KMS-11 (cell line): ENCODE results near the gene ITIH4.
A peak's percentile ranks its signal among the peaks of the same experiment; 100 is the strongest.

Source experiments
- H2AFZ ChIP-seq: fragments of 200-600 bp; sonication (generic); 2 replicates; pipeline ENCODE4 v1.6.1; 2016; ENCODE audit warnings: antibody characterized with exemption, mixed run types, low read depth
- H3K27ac ChIP-seq: fragments of 200-600 bp; sonication (generic); 2 replicates; pipeline ENCODE4 v1.6.1; 2016; ENCODE audit warnings: mild to moderate bottlenecking, mixed run types
- H3K27me3 ChIP-seq: fragments of 200-600 bp; sonication (generic); 2 replicates; pipeline ENCODE4 v1.6.1; 2017; ENCODE audit warnings: mild to moderate bottlenecking, low read depth, mixed run types, moderate library complexity; ENCODE audit not compliant: insufficient read depth
- H3K36me3 ChIP-seq: fragments of 200-600 bp; sonication (generic); 2 replicates; pipeline ENCODE4 v1.6.1; 2017; ENCODE audit warnings: mild to moderate bottlenecking, mixed run types; ENCODE audit not compliant: insufficient read depth
- H3K4me1 ChIP-seq: fragments of 200-600 bp; sonication (generic); 2 replicates; pipeline ENCODE4 v1.6.1; 2016; ENCODE audit warnings: mild to moderate bottlenecking, low read depth, mixed run types; ENCODE audit not compliant: poor library complexity, severe bottlenecking
- H3K4me2 ChIP-seq: fragments of 200-600 bp; sonication (generic); 2 replicates; pipeline ENCODE4 v1.7.0; 2016; ENCODE audit warnings: mild to moderate bottlenecking, mixed run types
- H3K4me3 ChIP-seq: fragments of 200-600 bp; sonication (generic); IDR thresholded peaks from 2 replicates; pipeline ENCODE4 v1.6.1; 2017; ENCODE audit warnings: low read depth, low read length, mixed read lengths; ENCODE audit not compliant: insufficient read depth
- H3K79me2 ChIP-seq: fragments of 200-600 bp; sonication (generic); 2 replicates; pipeline ENCODE4 v1.6.1; 2016; ENCODE audit warnings: low read depth, mixed run types; ENCODE audit not compliant: insufficient read depth
- H3K9ac ChIP-seq: fragments of 200-600 bp; sonication (generic); 2 replicates; pipeline ENCODE4 v1.6.1; 2016; ENCODE audit warnings: mild to moderate bottlenecking, mixed run types
- H4K20me1 ChIP-seq: fragments of 200-600 bp; sonication (generic); 2 replicates; pipeline ENCODE4 v1.6.1; 2016; ENCODE audit warnings: mild to moderate bottlenecking, mixed run types; ENCODE audit not compliant: insufficient read depth
- TF ChIP-seq, protein P1 (sequence below): fragments of 200-600 bp; sonication (generic); conservative IDR thresholded peaks from 2 replicates; pipeline ENCODE4 v1.6.1; 2017; ENCODE audit warnings: low read depth, mild to moderate bottlenecking, antibody characterized with exemption, low read length, moderate library complexity, mixed read lengths

ITIH4 gene

DNA sequence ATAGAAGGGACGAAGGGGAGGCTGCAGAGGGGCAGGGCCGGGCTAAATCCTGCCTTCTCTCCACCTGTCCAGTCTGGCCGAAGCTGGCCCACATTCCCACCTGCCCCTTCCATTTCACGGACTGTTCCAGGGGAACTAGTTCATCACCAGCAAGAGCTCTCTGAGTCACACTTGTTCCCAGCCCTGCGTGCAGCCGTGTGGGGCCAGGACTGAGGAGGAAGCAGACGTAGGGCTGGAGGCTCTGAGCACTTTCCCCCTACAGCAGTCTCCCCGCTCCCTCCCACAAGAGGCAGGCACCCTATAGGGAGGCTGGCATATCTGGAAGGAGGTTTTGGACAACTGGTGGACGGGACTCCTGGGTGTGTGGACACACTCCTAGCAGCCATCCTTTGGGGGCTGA lies 3.0 kb downstream of the ITIH4 start:
- Histone ChIP-seq H2AFZ (no peak overlapping the region), H3K4me3 (no peak overlapping the region), H3K79me2 (no peaks in the 10 kb centered on the region), H3K9ac (no peak overlapping the region), H3K36me3 (no peaks in the 10 kb centered on the region), H3K4me1 (no peaks in the 10 kb centered on the region), H4K20me1 (no peaks in the 10 kb centered on the region), H3K27ac (no peak overlapping the region), H3K4me2 (no peak overlapping the region), H3K27me3 (no peaks in the 10 kb centered on the region)
- TF ChIP-seq, protein P1, sequence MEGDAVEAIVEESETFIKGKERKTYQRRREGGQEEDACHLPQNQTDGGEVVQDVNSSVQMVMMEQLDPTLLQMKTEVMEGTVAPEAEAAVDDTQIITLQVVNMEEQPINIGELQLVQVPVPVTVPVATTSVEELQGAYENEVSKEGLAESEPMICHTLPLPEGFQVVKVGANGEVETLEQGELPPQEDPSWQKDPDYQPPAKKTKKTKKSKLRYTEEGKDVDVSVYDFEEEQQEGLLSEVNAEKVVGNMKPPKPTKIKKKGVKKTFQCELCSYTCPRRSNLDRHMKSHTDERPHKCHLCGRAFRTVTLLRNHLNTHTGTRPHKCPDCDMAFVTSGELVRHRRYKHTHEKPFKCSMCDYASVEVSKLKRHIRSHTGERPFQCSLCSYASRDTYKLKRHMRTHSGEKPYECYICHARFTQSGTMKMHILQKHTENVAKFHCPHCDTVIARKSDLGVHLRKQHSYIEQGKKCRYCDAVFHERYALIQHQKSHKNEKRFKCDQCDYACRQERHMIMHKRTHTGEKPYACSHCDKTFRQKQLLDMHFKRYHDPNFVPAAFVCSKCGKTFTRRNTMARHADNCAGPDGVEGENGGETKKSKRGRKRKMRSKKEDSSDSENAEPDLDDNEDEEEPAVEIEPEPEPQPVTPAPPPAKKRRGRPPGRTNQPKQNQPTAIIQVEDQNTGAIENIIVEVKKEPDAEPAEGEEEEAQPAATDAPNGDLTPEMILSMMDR, result no peak

DNA sequence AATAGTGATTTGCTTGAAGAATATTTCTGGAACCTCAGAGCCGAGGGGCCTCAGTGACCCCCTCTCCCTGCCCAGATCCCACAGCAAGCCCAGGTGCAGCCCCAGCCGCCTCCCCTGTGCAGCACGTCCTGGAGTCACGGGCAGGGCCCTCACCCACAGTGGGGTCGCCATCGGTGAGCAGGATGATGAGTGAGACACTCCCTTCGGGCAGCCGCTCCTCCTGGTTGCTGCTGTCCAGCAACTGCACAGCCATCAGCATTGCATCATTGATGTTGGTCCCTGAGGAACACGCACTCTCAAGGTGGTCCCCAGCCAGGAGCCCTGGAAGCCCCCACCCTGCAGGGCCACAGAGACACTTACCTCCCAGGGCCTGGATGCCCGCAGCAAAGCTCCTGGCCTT lies 6.4 kb downstream of the ITIH4 start:
- H3K27ac ChIP-seq, result no peak overlapping the region
- TF ChIP-seq, protein P1, result no peak
- no peaks in the 10 kb centered on the region for H3K4me1 ChIP-seq

DNA sequence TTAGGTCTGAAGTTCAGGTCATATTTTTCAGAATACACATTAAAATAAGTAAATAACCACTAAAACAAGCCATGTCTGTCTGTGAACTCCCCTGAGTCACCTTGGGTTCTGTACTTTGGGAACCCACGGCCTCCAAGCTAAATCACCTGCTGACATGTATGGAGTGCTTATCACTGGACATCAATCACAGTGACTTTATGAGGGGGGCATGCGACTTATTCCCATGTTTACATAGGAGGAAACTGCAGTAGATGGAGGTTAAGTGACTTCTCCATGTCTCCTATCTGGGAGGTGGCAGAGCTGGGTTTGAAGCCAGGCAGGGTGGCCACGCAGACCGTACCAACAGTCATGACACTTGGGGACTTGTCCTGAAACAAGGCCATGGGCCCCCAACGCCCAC lies 8.1 kb downstream of the ITIH4 start:
- H3K27me3 ChIP-seq, result no peaks in the 10 kb centered on the region
- no peak overlapping the region for H3K4me3 ChIP-seq
- TF ChIP-seq, protein P1, result no peak
- no peak overlapping the region for H3K4me2 ChIP-seq
- H3K4me1 ChIP-seq, result no peaks in the 10 kb centered on the region
- no peaks in the 10 kb centered on the region for H4K20me1 ChIP-seq
- no peak overlapping the region for H3K9ac ChIP-seq
- no peaks in the 10 kb centered on the region for H3K79me2 ChIP-seq
- no peaks in the 10 kb centered on the region for H3K36me3 ChIP-seq
- no peak overlapping the region for H2AFZ ChIP-seq
- no peak overlapping the region for H3K27ac ChIP-seq

More for the DNA sequence above, 6.4 kb downstream of the ITIH4 start:
- H2AFZ ChIP-seq, result no peak overlapping the region
- H3K4me3 ChIP-seq, result no peak overlapping the region
- H3K4me2 ChIP-seq, result no peak overlapping the region
- H3K79me2 ChIP-seq, result no peaks in the 10 kb centered on the region
- no peaks in the 10 kb centered on the region for H3K36me3 ChIP-seq
- no peaks in the 10 kb centered on the region for H3K27me3 ChIP-seq
- no peak overlapping the region for H3K9ac ChIP-seq
- no peaks in the 10 kb centered on the region for H4K20me1 ChIP-seq

DNA sequence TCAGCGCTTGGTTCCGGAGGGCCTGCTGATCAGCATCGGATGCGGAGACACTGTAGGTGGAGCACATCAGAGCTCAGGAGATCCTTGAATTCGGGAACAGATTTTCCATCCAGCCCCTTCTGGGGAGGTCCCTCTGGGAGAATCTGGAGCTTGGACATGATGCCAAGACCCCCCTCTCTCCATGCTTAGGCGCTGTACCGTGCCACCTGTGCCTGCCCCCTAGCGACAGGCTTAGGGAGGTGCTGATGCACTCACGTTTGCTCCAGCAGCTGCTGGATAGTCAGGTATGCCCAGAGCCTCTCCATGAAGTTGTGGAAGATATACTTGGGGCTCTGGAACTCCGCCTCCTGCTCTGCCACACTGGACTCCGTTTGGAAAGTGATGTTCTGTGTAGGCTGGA lies 9.7 kb downstream of the ITIH4 start:
- H3K36me3 ChIP-seq, result no peaks in the 10 kb centered on the region
- H3K4me3 ChIP-seq, result no peak overlapping the region
- H3K4me2 ChIP-seq, result no peak overlapping the region
- TF ChIP-seq, protein P1, result peak; percentile 43; the same call in 1 of the 2 replicates
- no peak overlapping the region for H3K27ac ChIP-seq
- no peaks in the 10 kb centered on the region for H3K79me2 ChIP-seq
- H3K4me1 ChIP-seq, result no peaks in the 10 kb centered on the region
- no peak overlapping the region for H2AFZ ChIP-seq
- no peaks in the 10 kb centered on the region for H4K20me1 ChIP-seq
- no peak overlapping the region for H3K9ac ChIP-seq
- H3K27me3 ChIP-seq, result no peaks in the 10 kb centered on the region
